COLO668 (cell line): ENCODE data around the gene KPNB1.
A peak's percentile ranks its signal among the peaks of the same experiment; 100 is the strongest.

ENCODE experiments used
- DNase-seq: peaks from one replicate; lab custom pipeline; 2025; ENCODE audit not compliant: unreplicated experiment; lab: John Stamatoyannopoulos, UW

KPNB1 gene

GRCh38 chr17:47728214-47728877 is 78.6 kb downstream of the KPNB1 start:
- no peak for DNase-seq

GRCh38 chr17:47729476-47729875 is 79.8 kb downstream of the KPNB1 start:
- no peak for DNase-seq

GRCh38 chr17:47730681-47731080 is 81.0 kb downstream of the KPNB1 start:
- no peak for DNase-seq

GRCh38 chr17:47731396-47731795 is 81.7 kb downstream of the KPNB1 start:
- DNase-seq = no peak

GRCh38 chr17:47732399-47733046 is 82.8 kb downstream of the KPNB1 start:
- DNase-seq = no peak

- DNase-seq = peak; percentile 25
Measured at GRCh38 chr17:47733047-47733673, 83.4 kb downstream of the KPNB1 start, which contains the start of gene TBX21. TSS of gene TBX21 (plus strand) at chr17:47733236. CDS start at chr17:47733455, 219 bp downstream.

GRCh38 chr17:47733674-47734410 is 84.1 kb downstream of the KPNB1 start:
- no peak for DNase-seq

GRCh38 chr17:47735139-47735464 is 85.4 kb downstream of the KPNB1 start:
- no peak for DNase-seq
